OCI-M1 (cell line): ENCODE measurements around the gene BAMBI.
"Not testable (repeated sequence)": the region's sequence is repeated elsewhere in the genome, so short reads cannot be mapped to it uniquely, and the experiment has no call there.

Experiments
- DNase-seq: peaks from one replicate; lab custom pipeline; 2025; lab: John Stamatoyannopoulos, UW

Gene BAMBI, protein sequence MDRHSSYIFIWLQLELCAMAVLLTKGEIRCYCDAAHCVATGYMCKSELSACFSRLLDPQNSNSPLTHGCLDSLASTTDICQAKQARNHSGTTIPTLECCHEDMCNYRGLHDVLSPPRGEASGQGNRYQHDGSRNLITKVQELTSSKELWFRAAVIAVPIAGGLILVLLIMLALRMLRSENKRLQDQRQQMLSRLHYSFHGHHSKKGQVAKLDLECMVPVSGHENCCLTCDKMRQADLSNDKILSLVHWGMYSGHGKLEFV

DNA sequence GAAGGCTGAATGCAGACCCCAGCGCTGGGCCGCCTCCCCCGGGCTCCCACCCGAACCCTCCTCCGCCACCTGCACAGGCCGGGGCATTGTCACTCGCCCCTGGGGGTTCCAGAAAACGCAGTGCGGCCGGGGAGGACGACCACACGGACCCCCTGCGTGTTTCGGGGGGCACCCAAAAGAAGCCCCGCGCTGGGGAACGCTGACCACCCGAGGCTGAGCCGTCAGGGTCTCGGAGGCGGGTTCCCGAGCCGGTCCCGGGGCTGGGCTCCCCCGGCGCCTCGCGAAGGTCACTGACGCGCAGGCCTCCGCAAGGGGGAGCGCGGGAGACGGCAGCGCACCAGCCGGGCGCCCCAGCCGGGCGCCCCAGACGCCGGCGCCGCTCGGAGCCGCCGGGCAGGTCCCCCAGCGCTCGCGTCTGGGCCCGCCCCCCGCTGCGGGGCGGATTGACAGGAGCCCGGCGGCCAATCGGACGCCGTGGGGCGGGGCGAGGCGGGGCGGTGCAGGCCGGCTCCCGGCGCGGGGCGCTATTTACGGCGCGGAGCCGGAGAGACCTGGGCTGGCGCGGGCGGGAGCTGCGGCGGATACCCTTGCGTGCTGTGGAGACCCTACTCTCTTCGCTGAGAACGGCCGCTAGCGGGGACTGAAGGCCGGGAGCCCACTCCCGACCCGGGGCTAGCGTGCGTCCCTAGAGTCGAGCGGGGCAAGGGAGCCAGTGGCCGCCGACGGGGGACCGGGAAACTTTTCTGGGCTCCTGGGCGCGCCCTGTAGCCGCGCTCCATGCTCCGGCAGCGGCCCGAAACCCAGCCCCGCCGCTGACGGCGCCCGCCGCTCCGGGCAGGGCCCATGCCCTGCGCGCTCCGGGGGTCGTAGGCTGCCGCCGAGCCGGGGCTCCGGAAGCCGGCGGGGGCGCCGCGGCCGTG is at the start of gene BAMBI:
BAMBI (plus strand) TSS at position 554 of the 920 bp plus-strand sequence. CDS start 377 bp downstream, outside the sequence.
- peak; percentile 93 for DNase-seq

DNA sequence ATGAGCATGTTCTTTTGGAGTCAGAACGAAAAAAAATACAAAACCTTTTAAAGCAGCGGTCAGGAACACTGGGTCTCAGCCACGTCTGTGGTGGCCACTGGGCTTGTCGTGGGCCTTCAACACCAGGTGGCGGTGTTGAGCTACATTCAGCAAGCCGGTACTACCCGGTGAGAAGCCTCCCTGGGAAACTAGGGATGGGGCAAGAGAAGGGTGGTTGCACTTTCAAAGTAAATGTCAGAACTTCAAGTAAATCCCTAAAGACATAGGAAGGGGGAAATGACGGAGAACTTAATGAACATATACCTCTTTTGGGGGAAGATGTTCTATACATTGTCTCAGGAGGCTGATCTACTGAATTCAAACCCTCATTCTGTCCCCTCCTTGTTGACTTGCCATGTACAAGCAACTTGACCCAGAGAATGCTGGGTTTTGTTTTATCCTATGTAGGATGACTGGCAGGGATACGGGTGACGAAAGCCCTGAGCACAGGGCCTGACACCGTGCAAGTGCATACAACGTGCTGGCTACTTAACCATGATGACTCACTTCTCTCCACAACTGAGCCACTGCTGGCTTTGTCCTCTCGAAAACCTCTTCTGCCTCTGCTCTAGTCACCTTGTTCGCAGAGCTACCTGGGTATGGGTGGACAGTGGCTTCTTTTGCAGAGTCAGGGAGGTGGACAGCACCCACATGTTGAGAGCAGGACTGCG is 49.0 kb upstream of the BAMBI start:
- DNase-seq = peak; percentile 85

DNA sequence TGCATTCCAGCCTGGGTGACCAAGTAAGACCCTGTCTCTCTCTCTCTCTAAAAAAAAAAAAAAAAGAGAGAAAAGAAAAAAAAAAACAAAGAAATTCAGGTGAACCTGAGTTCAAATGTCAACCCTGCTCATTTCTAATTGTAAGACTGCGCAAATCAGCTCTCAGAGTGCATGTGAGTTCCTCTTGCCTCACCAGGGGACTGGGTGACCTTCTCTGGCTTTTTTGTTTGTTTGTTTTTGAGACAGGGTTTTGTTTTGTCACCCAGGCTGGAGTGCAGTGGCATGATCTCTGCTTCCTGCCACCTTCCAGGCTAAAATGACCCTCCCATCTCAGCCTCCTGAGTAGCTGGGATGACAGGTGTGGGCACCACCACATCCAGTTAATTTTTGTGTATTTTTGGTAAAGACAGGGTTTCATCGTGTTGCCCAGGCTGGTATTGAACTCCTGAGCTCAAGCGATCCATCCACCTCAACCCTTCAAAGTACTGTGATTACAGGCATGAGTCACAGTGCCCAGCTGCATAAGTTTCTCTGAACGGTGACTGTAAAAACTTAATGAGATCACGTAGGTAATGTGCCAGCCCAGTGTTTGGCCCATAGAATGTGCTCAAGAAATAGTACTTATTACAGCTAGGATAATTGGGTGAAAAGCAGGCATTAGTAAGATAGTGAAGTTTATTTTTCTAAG is 45.3 kb upstream of the BAMBI start:
- DNase-seq = no peak

DNA sequence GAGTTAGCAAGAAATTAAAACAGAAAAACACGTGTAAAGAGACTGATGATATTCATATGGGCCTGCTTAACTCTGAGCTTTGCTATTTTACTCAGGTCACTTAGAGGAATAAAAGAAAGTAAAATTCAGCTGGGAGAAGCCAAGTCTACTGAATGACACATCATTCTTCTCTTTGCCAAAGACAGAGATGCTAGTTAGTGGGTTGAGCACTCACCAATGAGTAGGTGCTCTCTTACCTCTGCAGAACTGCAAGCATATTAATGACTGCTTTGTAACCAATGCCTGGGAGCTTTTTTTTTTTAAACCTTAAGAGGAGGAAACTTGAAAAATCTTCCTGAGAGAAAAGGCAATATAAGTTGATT is 44.8 kb upstream of the BAMBI start:
- DNase-seq = no peak

DNA sequence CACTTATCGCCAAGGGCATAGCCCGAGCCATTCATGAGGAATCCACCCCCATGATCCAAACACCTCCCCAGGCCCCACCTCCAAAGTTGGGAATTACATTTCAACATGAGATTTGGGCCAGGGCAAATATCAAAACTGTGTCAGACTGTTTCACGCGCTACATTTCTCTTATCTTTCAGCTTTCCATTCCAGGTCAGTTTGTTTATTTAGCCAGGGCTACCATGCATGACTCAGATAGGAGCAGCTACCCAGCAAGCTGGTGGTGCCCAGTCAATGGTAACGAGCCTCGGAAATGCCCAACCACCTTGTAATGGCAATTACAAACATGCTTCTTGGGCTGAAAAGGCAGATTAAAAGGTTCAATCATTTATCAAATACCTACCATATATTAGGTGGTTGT is 43.6 kb upstream of the BAMBI start:
- no peak for DNase-seq

DNA sequence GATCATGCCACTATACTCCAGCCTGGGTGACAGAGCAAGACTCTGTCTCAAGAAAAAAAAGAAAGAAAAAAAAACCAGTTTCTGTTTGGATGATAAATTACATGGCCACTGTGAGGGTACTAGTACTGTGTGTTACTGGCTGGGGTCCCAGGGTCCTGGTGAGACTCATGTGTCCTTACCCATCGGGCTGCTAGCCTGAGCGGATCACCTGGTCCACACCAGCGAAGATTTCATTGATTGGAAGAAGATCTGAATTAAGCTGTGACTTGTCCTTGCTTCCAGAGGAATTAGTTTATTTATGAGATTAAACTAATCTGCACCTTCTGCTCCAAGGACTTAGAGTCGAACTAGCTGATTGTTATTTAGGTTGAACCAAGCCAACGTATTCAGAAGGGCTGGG is 40.0 kb upstream of the BAMBI start:
- DNase-seq = no peak

DNA sequence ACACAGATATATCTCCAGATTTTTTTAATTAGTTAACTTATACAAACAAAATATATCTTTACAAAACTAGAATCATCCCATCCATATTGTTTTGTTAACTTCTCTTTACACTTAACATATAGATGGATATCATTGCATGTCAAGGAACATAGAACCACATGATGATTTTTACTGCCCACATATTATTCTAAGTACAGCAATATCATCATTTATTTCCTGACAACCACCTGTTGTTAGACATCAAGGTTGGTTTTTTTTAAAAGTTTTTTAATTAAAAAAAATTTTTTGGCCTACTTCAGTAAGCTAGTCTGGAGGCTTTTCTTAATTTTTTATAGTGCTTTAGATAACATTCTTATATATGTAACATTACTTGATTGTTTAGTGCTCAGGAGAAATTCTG is 38.9 kb upstream of the BAMBI start:
- DNase-seq = no peak

DNA sequence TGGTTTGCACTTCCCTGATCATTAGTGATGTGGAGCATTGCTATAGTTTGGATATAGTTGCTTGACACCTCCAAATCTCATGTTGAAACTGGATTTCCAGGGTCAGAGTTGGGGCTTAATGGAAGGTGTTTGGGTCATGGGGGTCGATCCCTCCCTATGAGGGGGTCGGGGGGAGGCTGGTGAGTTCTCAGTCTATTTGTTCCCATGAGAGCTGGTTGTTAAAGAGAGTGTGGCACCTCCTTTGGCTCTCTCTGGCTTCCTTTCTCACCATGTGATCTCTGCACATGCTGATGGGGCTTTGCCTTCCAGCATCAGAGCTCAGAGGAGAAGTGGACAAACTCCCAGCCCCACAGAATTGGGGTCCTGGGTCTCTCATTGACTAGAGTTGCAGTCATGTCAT is 36.8 kb upstream of the BAMBI start:
- no peak for DNase-seq

DNA sequence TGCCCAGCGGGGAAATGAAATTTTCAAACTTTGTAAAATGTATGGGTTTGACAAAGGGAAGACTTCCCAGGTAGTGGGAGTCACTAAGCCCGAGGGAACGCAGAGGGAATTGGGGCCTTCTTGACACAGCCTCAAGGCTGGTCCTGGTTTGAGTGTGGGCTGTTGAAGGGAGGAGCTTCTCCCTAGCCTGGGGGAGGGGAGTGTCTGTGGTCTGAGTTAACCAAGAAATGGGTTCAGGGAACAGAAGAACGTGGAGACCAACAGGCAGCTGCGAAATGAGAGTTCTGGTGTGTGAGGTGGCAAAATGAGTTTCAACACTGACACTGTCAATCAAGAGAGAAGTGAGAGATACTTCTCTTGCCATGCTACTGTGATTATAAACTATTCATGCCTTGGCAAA is 32.7 kb upstream of the BAMBI start:
- DNase-seq = peak; percentile 22

DNA sequence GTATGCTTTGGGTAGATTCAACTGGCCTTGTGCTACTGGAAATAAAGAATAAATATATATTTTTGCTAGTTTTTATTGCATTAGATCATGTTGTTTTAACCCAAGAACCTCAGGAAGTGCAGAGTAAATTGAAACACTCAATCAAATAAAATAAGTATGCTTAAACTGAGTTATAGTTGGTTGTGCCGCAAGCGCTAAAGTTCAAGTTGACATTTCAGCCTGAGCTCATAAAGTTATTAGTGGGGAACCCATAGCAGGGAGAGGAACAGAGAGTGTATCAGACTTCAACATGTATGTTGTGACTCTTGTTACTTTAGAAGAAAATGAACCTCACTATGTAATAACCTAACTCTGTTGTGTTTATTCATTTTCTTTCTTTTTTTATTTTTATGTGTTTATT is 25.2 kb upstream of the BAMBI start:
- DNase-seq = no peak

DNA sequence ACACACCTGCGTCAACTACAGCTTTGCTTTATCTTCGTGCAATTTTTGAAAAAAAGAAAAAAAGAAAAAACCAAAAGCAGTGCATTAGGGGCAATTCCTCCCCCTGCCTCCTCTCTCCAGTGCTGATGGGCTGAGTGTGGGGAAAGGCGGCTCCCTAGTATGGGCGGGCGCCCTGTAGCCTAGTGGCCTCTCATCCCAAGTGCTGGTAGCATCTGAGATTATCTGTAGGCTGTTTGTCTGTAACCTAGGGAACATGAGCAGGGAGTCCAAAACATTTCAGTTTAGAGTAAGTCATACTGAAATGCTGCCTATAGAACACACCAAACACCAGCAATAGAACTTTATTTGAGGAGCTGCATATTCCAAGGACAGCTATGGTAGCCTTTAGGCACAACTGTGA is 24.6 kb upstream of the BAMBI start:
- no peak for DNase-seq

DNA sequence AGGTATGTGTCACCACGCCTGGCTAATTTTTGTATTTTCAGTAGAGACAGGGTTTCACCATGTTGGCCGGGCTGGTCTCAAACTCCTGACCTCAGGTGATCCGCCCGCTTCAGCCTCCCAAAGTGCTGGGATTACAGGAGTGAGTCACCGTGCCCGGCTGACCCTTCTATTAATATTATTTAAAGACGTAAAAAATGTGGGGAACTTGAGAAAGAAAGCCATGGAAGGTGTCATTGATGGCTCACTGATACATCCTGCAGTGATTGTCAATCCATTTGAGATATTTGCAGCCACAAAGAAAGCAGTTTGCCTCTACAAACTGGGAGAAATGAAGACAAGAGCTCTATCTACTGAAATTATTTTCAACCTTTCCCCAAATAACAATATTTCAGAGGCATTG is 18.5 kb upstream of the BAMBI start:
- not testable (repeated sequence) for DNase-seq

DNA sequence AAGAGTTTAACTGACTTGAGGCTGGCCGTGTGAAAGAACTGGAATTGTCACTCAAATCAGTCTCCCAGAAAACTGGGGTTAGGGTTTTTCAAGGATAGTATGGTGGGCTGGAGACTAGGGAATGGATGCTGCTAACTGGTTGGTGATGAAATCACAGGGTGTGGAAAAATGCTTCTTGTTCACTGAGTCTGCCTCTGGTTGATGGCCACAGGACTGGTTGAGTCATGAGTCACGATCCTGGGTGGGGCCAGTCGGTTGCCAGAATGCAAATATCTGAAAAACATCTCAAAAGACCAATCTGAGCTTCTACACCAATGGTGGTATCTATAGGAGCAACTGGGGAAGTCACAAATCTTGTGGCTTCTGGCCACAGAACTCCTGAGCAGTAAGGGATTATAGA is 16.3 kb upstream of the BAMBI start:
- peak; percentile 10 for DNase-seq

DNA sequence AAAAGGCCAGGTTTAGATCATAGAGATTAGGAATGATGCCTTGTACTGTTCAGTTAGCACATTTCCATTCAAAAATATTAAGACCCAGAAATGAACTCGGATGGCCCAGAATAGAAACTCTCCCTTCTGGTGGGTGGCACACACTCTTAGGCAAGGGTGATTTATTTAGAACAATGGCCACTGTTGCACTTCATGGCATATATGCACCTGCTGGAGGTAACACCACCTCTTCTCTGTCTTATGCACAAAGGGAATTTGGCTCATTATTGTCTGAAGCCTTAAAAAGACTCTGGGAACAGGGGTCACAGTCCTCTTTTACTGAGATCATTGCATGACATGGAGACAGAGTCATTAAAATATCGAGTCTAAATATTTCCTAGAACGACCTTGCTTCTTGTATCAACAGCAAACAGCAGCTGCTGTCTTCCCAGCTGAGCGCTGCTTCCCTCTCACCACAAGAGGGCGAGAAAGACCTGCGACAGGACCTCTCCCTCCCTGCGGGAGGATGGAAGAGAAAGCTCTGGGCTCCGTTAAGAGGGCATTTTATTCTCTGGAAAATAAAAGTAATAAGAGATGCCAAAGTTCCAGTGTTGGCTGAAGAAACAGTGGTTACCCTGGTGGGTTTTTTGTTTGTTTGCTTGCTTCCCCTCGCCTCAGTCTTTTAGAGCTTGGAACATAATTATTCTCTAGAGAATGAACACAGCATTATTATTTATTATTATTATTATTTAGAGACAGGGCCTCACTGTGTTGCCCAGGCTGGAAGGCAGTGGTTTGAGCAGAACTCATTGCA is 13.5 kb upstream of the BAMBI start:
- DNase-seq = peak; percentile 87

DNA sequence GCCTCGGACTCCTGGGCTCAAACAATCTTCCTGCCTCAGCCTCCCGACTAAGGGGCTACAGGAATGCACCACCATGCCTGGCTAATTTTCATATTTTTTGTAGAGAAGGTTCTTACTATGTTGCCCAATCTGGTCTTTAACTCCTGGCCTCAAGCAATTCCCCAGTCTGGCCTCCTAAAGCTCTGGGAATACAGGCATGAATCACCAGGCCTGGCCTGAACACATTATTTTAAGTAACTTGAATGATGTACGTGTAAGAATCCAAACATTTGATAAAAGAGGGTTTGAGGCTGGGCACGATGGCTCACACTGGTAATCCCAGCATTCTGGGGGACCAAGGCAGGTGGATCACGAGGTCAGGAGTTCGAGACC is 13.0 kb upstream of the BAMBI start:
- DNase-seq = no peak

DNA sequence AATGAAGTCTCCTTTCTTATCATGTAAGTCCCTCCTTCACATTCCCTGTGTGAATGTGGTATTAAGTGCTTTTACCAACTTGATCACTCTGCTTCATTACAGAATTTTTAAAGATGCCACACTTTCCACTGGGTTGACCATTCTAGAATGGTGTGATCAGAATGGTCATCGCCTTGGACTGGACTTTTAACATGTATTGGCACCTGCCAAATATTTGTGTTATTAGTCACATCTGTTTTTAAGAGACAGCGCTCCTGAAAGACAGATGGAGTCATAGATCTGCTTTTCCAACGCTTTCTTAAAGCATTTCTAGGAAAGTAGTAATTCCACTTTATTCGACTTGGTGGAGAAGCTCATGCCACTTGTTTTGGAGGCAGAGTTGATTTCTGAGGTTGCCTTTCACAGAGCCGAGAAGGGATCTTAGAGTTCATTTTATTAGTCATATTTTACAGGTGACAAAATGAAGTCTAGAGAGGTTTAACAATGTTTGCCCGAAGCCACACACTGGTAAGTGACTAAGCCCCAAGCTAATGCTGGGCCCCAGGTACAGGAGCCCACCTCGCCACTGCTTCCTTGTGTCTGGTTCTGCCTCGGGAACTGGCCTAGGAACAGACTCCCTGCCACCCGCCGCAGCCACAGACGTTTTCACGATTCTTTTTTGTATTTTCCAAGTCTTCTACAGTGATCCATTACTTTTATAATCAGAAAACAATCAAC is 10.4 kb upstream of the BAMBI start:
- DNase-seq = no peak

DNA sequence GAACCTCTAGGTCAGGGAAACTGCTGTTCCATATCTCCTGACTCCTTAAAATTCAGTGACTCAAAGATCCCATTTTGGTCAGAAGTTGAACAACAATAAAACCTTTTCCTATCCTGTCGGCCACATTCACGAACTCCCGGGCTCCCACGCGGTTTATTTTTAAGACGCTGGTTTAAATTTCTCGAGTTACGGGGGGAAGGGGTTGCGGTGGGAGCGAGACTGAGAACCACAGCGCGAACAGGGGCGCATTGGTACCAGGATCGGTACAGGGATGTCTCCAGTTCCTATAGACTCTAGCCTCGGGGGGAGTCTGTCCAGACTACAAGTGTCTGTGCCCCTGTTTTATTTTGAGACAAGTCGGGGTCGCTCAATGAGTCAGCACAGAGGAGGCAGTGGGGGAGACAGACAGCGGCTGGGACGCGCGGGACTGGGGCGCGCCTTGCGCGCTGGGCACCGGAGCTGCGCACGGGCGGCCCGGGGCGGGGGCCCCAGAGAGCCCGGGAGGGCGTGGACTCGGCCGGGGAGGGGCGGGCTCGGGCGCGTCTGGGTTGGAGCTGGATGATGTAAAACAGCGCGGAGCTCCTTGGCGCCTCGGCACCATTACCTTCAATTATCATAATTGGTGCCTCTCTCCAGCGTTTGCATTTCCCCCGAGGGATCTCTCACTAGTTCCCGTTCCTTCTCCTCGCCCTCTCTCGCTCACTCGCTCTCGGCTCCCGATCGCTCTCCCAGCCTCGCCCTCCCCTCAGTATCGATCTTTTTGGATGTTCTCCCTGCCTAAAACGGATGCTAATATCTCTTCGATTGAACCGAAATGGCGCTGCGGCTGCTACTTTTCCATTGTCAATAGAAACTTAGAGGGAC is 8.7 kb upstream of the BAMBI start:
- no peak for DNase-seq

DNA sequence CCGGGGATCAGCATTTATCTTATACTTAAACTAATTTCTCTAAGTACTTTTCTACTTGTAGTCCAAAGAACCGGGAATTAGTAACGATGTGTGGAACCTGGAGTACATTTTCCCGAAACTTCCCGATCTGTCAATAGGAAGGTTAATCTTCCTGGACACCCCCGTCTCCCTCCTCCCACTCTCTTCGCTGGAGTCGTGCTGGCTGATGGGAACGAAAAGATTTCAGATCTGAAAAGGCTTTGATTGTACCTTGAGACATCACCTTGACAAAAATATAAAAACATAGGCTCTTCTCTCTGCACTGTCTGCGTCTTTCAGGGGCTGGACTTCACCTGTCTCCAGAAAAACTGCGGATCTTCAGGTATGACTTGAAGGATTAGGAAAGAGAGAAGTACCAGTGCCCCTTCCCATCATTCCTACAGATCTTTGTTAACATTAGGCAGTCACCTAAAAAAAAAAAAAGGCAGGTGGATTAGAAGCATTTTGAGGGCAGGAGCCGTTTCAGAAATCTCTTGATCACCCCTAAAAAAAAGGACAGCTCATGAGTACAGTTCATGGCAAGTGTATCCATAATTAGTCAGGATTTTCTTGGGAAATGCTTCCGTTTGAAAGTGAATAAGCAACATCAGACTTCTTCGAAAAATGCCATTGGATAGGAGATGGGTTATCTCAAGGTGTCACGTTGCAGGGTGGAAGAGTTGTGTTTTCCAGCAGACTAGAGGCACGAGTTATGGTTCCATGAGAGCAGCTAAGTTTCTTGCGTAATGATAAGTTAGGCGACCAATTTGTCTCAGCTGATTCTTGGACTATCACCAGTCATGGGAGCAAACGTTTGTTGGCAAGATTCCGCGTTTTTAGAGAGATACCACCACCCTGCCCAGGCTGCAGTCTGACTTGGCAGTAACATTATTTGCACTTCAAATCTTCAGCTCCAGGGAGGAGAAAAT is 7.8 kb upstream of the BAMBI start:
- no peak for DNase-seq

DNA sequence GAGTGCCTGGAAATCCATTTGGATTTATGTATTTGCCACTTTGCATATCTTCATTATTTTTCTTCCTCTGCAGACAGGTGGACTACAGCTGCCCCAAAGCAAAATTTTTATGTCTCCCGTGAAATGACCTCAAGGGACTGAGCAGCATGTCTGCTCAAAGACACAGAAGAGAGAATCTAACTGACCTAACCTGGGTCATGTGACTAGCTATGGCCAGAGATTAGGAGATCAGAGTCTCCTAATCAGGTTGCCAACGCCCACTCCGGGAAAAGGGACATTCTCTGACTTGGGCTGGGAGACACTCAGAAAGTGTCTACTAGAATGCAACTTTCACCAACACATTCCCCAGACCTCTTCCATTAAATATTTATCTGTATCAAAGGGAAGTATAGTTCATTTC is 2.5 kb upstream of the BAMBI start:
- no peak for DNase-seq
